Left colon (tissue), 2 donors: ENCODE measurements around the gene AXL. TPM values are rescaled to one million over a fixed set of nuclear protein-coding genes. Genes with fewer than 3 reads are reported as not detected.

ENCODE experiments used
- ATAC-seq: fragments of 200-7000 bp; cut with Tn5 transposase; one replicate; pipeline ENCODE4 v1.9.1; 2020; ENCODE audit warnings: mild to moderate bottlenecking, moderate library complexity
- DNase-seq, 2 donors: peaks; one replicate each; pipeline ENCODE4 v3.0.0-alpha.2; 2020
- intact Hi-C, 2 donors: fragments of 100-400 bp; cut with DNase I in 1 of 2; cut with micrococcal nuclease in 1 of 2; formaldehyde crosslinking; loops; one replicate each; pipeline versions ENCODE4 v1.11.2 to v1.14.0; 2022; cut with DNase I, micrococcal nuclease
- total RNA-seq, 2 donors: library from RNA; stranded (reverse); fragmentation: NEBNext Ultra II Directional; extraction: Animal tissue kit (Norgen Biotek cat#: 25700); gene quantifications; one replicate each; pipeline ENCODE4 v1.2.1, GENCODE V29; 2021
- donor health status: DM: no; HTN: no; CAD: no.
- donor health status: DM: yes; HTN: yes; CAD: no.

Gene AXL
- total RNA-seq, 2 donors from 2014 or later = 6.3 to 27.4 TPM

DNA sequence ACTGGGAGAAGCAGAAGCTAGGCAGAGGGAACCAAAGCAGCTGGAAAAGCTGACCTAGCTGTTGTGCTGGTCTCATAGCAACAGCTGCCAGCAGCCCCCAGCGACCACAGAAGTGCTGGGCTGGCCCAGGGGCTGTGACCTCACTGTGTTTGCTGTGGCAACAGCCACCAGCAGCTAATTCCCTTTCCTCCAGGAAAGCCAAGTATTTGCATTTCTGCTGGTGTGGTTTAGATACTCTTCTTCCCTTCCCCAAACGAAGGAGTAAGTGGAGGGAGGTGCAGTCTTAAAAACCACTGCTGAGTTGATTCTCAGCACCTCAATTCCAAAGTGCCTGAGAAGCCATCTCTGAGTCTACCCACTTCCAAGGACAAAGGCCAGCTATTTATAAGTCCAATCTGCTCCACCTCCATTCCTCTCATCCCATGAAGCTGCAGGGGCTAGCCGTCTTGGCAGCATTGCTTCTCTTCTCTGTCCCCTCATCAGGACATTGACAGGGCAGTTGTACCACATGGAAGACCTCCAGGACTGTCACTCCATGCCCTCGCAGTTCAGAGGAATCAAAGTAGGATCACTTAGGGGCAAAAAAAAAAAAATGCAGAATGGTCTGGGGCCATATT lies 79.4 kb downstream of the AXL start:
- intact Hi-C loops = no loop called here
- DNase-seq (peak; percentile 57 to 75), ATAC-seq (peak; percentile 49)

- ATAC-seq (no peak), DNase-seq (peak in 1 of 2 donors; percentile 55)
- intact Hi-C loops = no loop called here
These were observed 80.2 kb downstream of the AXL start for GRCh38 chr19:41299046-41299754.

DNA sequence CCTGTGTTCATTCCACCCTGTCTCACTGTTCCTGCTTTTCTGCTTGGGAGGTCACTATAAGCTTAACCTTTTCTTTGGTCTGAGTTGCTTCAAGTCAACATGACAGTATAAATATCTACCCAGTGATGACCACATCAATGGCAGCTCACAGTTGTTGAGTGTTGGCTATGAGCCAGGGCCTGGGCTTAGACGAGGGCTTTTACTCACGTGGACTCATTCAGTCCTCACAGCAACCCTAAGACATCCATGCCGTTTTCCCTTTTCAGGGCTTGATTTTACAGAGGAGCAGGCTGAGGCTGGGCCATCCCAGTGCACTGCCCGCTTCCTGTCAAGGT lies 80.7 kb downstream of the AXL start:
- intact Hi-C loops = loop anchor here in 1 of 2 donors (10.0 kb wide), 1 partner anchor 95 kb away; no protein-coding TSS in a partner anchor
- ATAC-seq (peak; percentile 4), DNase-seq (peak; percentile 46 to 57)

DNA sequence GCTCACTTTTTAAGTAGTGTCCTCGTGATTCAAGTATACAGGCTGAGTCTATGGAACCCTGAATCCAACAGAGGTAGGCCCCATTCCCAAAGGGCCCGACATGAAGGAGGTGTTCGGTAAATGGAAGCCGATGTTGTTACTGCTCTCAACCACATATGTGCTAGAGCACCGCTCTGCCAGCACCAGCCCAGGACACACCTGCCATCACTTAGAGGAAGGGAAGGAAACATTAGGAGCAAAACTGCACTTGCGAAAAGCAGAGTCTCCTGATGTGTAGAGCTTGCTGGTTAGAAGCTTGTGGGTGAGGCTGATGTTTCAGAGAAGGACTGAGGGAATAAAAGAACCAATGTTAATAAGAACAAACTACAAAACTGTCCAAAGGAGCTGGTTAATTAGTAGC lies 81.5 kb downstream of the AXL start:
- intact Hi-C loops = loop anchor here in 1 of 2 donors (10.0 kb wide), 1 partner anchor 96 kb away; no protein-coding TSS in a partner anchor
- no peak for ATAC-seq
- DNase-seq = no peak

- intact Hi-C loops = loop anchor here in 1 of 2 donors (10.0 kb wide), 1 partner anchor 98 kb away; no protein-coding TSS in a partner anchor
- DNase-seq = peak; percentile 43 to 47
- ATAC-seq = no peak
These were observed 83.8 kb downstream of the AXL start for GRCh38 chr19:41302624-41303351.

- ATAC-seq (no peak), DNase-seq (no peak)
- intact Hi-C loops = loop anchor here in 1 of 2 donors (10.0 kb wide), 1 partner anchor 99 kb away; no protein-coding TSS in a partner anchor
These were observed 84.9 kb downstream of the AXL start for GRCh38 chr19:41303954-41304353.

GRCh38 chr19:41304706-41305483 lies 85.9 kb downstream of the AXL start:
- no peak for DNase-seq
- ATAC-seq = no peak
- intact Hi-C loops = loop anchor here in 1 of 2 donors (10.0 kb wide), 1 partner anchor 100 kb away; no protein-coding TSS in a partner anchor

GRCh38 chr19:41305927-41306793 lies 87.1 kb downstream of the AXL start:
- ATAC-seq = no peak

GRCh38 chr19:41307090-41307875 lies 88.3 kb downstream of the AXL start:
- intact Hi-C loops = loop anchor here in 1 of 2 donors (10.0 kb wide), 1 partner anchor 102 kb away; no protein-coding TSS in a partner anchor
- ATAC-seq = no peak
- no peak for DNase-seq

More at GRCh38 chr19:41305927-41306793, 87.1 kb downstream of the AXL start:
- DNase-seq = no peak
- intact Hi-C loops = loop anchor here in 1 of 2 donors (10.0 kb wide), 1 partner anchor 101 kb away; no protein-coding TSS in a partner anchor

- DNase-seq = no peak
- ATAC-seq = no peak
- intact Hi-C loops = loop anchor here in 1 of 2 donors (10.0 kb wide), 1 partner anchor 103 kb away; no protein-coding TSS in a partner anchor
These were observed 89.0 kb downstream of the AXL start for GRCh38 chr19:41307954-41308449.

DNA sequence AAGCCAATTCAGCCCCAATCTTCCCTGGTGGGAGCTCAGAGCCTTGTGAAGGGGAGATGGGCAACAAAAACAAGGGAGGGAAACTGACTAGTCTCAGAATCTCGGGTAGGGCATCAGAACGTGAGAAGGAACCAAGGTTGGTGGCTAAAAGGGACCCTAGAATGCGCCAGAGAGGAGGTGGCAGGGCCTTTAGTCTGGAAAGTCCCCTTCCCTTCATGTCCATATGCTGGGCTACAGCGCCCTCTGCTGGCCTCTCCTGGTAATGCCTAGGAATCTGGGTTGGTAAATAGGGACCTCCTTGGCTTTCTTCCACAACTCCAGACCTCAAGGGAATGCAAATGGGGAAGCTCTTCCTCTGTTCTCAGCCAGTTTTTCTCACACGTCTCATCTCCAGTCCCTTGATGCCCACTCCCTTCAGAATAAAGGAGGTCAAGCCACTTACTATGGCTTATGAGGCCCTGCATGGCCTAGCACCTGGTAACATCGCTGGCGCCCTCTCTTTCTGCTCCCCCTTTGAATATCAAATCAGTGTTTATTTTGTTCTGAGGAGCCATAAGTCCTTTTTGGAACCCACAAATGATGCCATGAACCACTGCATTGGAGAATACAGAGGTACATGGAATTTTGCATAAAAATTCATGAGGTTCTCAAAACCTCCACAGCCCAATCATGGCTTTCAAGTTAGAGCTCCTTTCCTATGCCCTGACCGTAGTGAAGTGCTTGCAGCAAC lies 89.6 kb downstream of the AXL start:
- DNase-seq = peak; percentile 86 to 96
- ATAC-seq = peak; percentile 54
- intact Hi-C loops = loop anchor here in 1 of 2 donors (10.0 kb wide), 1 partner anchor 104 kb away; no protein-coding TSS in a partner anchor

DNA sequence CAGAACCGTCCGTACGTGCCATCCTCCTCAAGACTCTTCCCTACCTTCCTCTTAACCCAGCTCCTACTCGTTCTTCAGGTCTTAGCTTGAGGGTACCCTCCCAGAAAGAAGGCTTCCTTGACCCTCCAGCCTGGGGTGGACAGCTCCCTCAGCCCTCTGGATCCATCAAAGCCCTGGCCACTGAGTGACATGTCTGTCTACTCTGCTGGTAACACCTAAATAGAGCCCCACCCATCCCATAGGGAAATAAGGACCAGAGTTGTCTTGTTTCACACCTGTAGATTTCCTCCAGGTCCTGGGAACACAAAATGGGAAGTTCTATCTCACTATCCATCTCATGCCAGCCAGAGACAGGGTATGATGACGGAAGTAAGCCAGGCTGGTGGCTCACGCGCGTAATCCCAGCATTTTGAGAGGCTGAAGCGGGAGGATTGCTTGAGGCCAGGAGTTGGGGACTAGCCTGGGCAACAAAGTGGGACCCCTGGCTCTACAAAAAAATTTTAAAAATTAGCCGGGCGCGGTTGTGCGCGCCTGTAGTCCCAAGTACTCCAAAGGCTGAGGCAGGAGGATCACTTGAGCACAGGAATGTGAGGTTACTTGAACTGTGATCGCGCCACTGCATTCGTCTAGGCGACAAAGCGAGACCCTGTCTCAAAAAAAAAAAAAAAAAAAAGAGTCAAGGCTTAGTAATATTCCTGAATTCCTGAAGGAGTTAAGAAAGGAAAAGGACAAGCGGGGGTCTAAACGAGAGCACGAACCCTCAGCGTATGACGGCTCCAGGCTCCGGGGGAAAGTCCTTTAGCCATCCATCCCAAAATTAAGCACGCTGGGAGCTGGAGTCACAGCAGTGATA lies 90.4 kb downstream of the AXL start:
- ATAC-seq (peak; percentile 63), DNase-seq (peak in 1 of 2 donors; percentile 42)
- intact Hi-C loops = loop anchor here in 1 of 2 donors (10.0 kb wide), 1 partner anchor 105 kb away; no protein-coding TSS in a partner anchor

- intact Hi-C loops = no loop called here
- ATAC-seq = peak; percentile 82
- DNase-seq = peak; percentile 83 to 88
These were observed 91.2 kb downstream of the AXL start, which contains the start of gene CCDC97 for GRCh38 chr19:41310033-41310831. Gene CCDC97 (plus strand): TSS chr19:41310172. CDS start chr19:41310311, 139 bp downstream.

- intact Hi-C loops = no loop called here
- no peak for ATAC-seq
These were observed 92.0 kb downstream of the AXL start for GRCh38 chr19:41311072-41311471.

More at GRCh38 chr19:41311072-41311471, 92.0 kb downstream of the AXL start:
- DNase-seq = no peak
